ENCODE measurements around the gene HIPK3.

HIPK3 gene

GRCh38 chr11:33394431-33395109 is 137.4 kb downstream of the HIPK3 start:
- DNase-seq (no peak), ATAC-seq (no peak)

DNA sequence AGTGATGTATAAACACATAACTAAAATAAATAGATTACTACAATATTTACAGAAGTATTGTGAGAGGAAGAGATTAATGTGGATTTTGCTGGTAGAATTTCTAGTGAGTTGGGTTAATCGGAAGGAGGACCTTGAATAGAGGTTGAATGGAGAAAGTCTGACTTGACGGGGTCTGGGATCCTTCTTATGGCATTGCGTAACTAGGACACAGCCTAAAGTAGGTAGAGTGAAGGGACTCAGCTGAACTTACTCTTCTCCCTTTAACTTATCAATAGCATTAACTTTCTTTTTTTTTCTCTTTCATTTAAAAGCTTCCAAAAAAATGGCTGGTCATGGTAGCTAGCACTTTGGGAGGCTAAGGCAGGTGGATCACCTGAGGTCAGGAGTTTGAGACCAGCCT is 139.2 kb downstream of the HIPK3 start:
- ATAC-seq (no peak), DNase-seq (no peak)

GRCh38 chr11:33399421-33399820 is 142.2 kb downstream of the HIPK3 start:
- no peak for ATAC-seq
- no peak for DNase-seq

GRCh38 chr11:33402066-33402465 is 144.9 kb downstream of the HIPK3 start:
- ATAC-seq (no peak), DNase-seq (no peak)

GRCh38 chr11:33403344-33403743 is 146.2 kb downstream of the HIPK3 start:
- no peak for ATAC-seq

DNA sequence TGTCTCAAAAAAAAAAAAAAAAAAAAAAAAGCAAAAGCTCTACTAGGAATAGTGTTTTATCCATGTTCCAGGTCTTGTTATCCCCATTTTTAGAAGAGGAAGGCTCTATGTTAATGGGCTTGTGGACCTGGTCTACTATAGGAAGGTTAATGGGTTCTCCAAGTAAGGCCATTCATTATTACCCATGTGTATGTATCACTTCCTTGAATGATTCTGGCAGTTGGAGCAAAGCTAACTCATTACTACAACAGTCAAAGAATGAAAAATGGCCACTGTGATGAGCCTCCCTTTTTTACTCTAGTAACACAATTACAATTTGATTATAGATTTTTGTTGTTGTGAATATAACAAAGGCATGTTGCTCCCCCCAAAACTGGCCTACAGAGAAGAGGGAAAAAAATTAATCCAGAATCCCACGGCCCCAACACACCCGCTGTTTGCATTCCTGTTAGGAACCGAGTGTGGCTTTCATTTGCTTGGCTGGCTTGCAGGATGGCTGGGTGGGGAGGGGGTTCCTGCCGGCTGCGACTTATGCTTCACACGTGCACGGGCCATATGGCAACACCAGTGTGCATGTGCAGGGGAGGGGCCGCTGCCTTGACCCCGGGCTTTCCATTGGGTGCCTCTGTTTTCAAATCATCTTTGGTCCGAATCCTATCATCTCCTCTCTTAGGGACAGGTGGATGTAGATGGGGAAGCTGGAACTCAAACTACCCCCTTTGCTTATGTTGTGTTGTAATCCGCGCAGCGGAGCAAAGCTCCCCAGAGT is 148.8 kb downstream of the HIPK3 start:
- ATAC-seq (no peak), DNase-seq (no peak)

More at GRCh38 chr11:33403344-33403743, 146.2 kb downstream of the HIPK3 start:
- no peak for DNase-seq
